ENCODE data around the gene FOXL1.

Gene FOXL1

GRCh38 chr16:86558355-86559193 lies 19.8 kb upstream of the FOXL1 start:
- TF ChIP-seq TEAD4 (IDR thresholded peaks at IDR 0.05) (no peak), RAD21 (IDR thresholded peaks at IDR 0.05; ENCODE audit: low read depth) (no peak), EP300 (IDR thresholded peaks at IDR 0.05; ENCODE audit: borderline replicate concordance) (no peak), CEBPB (IDR thresholded peaks at IDR 0.05) (no peak)
- TF ChIP-seq, protein P1, sequence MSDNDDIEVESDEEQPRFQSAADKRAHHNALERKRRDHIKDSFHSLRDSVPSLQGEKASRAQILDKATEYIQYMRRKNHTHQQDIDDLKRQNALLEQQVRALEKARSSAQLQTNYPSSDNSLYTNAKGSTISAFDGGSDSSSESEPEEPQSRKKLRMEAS (IDR thresholded peaks at IDR 0.05) = no peak
- TF ChIP-seq, protein P2, sequence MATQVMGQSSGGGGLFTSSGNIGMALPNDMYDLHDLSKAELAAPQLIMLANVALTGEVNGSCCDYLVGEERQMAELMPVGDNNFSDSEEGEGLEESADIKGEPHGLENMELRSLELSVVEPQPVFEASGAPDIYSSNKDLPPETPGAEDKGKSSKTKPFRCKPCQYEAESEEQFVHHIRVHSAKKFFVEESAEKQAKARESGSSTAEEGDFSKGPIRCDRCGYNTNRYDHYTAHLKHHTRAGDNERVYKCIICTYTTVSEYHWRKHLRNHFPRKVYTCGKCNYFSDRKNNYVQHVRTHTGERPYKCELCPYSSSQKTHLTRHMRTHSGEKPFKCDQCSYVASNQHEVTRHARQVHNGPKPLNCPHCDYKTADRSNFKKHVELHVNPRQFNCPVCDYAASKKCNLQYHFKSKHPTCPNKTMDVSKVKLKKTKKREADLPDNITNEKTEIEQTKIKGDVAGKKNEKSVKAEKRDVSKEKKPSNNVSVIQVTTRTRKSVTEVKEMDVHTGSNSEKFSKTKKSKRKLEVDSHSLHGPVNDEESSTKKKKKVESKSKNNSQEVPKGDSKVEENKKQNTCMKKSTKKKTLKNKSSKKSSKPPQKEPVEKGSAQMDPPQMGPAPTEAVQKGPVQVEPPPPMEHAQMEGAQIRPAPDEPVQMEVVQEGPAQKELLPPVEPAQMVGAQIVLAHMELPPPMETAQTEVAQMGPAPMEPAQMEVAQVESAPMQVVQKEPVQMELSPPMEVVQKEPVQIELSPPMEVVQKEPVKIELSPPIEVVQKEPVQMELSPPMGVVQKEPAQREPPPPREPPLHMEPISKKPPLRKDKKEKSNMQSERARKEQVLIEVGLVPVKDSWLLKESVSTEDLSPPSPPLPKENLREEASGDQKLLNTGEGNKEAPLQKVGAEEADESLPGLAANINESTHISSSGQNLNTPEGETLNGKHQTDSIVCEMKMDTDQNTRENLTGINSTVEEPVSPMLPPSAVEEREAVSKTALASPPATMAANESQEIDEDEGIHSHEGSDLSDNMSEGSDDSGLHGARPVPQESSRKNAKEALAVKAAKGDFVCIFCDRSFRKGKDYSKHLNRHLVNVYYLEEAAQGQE (IDR thresholded peaks at IDR 0.05; ENCODE audit: low read depth) = no peak

- TF ChIP-seq TCF12 (IDR thresholded peaks at IDR 0.05; ENCODE audit: low read depth) (no peak), TAF1 (IDR thresholded peaks at IDR 0.05; ENCODE audit: low read depth) (no peak), FOXM1 (IDR thresholded peaks at IDR 0.05; ENCODE audit: borderline replicate concordance, low read depth) (no peak), CEBPB (IDR thresholded peaks at IDR 0.05) (no peak)
- TF ChIP-seq, protein P2 (IDR thresholded peaks at IDR 0.05; ENCODE audit: low read depth) = no peak
Measured at GRCh38 chr16:86559802-86560305, 18.5 kb upstream of the FOXL1 start.

- TF ChIP-seq YY1 (IDR thresholded peaks at IDR 0.05; ENCODE audit: low read depth) (no peak), EGR1 (IDR thresholded peaks at IDR 0.05) (no peak), TCF12 (IDR thresholded peaks at IDR 0.05; ENCODE audit: low read depth) (no peak), RAD21 (IDR thresholded peaks at IDR 0.05; ENCODE audit: low read depth) (no peak), CEBPB (IDR thresholded peaks at IDR 0.05) (no peak), ZBTB7A (IDR thresholded peaks at IDR 0.05; ENCODE audit: low read depth) (no peak), TAF1 (IDR thresholded peaks at IDR 0.05; ENCODE audit: low read depth) (no peak), FOXM1 (IDR thresholded peaks at IDR 0.05; ENCODE audit: borderline replicate concordance, low read depth) (no peak), EP300 (IDR thresholded peaks at IDR 0.05; ENCODE audit: borderline replicate concordance) (no peak), CREB1 (IDR thresholded peaks at IDR 0.05; ENCODE audit: low read depth) (no peak), TEAD4 (IDR thresholded peaks at IDR 0.05) (no peak)
- TF ChIP-seq, protein P1 (IDR thresholded peaks at IDR 0.05) = no peak
- TF ChIP-seq, protein P3, sequence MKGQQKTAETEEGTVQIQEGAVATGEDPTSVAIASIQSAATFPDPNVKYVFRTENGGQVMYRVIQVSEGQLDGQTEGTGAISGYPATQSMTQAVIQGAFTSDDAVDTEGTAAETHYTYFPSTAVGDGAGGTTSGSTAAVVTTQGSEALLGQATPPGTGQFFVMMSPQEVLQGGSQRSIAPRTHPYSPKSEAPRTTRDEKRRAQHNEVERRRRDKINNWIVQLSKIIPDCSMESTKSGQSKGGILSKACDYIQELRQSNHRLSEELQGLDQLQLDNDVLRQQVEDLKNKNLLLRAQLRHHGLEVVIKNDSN (IDR thresholded peaks at IDR 0.05) = no peak
- TF ChIP-seq, protein P2 (IDR thresholded peaks at IDR 0.05; ENCODE audit: low read depth) = no peak
Measured at GRCh38 chr16:86562356-86562755, 16.0 kb upstream of the FOXL1 start.

GRCh38 chr16:86563469-86564345 lies 14.6 kb upstream of the FOXL1 start:
- TF ChIP-seq NFIC (IDR thresholded peaks at IDR 0.05) (no peak), EP300 (IDR thresholded peaks at IDR 0.05; ENCODE audit: borderline replicate concordance) (no peak), EGR1 (IDR thresholded peaks at IDR 0.05) (no peak), ZBTB7A (IDR thresholded peaks at IDR 0.05; ENCODE audit: low read depth) (no peak), TEAD4 (IDR thresholded peaks at IDR 0.05) (no peak), YY1 (IDR thresholded peaks at IDR 0.05; ENCODE audit: low read depth) (0 out of 2 replicates have a peak, but pooled peaks have one; percentile 19), TCF12 (IDR thresholded peaks at IDR 0.05; ENCODE audit: low read depth) (no peak), RAD21 (IDR thresholded peaks at IDR 0.05; ENCODE audit: low read depth) (peak; percentile 96)
- TF ChIP-seq, protein P1 (IDR thresholded peaks at IDR 0.05) = no peak
- TF ChIP-seq, protein P3 (IDR thresholded peaks at IDR 0.05) = no peak
